H9 (cell line): ENCODE results near the gene C5orf58. TPM values are rescaled to one million over a fixed set of nuclear protein-coding genes. Genes with fewer than 3 reads are reported as not detected.
A peak's percentile ranks its signal among the peaks of the same experiment; 100 is the strongest.

ENCODE experiments used
- DNase-seq: peaks from one replicate; pipeline ENCODE4 v3.0.0-alpha.2; 2017
- H2AFZ ChIP-seq: one replicate; pipeline ENCODE4 v1.6.1; 2013; ENCODE audit warnings: mild to moderate bottlenecking, low read length, control low read depth, moderate library complexity
- H2AK5ac ChIP-seq: 2 replicates; pipeline ENCODE4 v1.6.1; 2013; ENCODE audit warnings: low read length, control low read depth, mixed read lengths; ENCODE audit not compliant: insufficient read length
- H2BK120ac ChIP-seq: one replicate; pipeline ENCODE4 v1.6.1; 2013; ENCODE audit warnings: low read depth, mild to moderate bottlenecking, low read length, control low read depth, inconsistent platforms; ENCODE audit not compliant: poor library complexity, severe bottlenecking
- H2BK12ac ChIP-seq: 2 replicates; pipeline ENCODE4 v1.6.1; 2013; ENCODE audit warnings: low read length, control low read depth, mixed read lengths, low read depth; ENCODE audit not compliant: insufficient read length
- H2BK15ac ChIP-seq: 2 replicates; pipeline ENCODE4 v1.6.1; 2013; ENCODE audit warnings: low read depth, low read length, control low read depth
- H2BK20ac ChIP-seq: one replicate; pipeline ENCODE4 v1.6.1; 2013; ENCODE audit warnings: low read depth, mild to moderate bottlenecking, low read length, control low read depth, inconsistent platforms; ENCODE audit not compliant: poor library complexity, severe bottlenecking
- H2BK5ac ChIP-seq: 2 replicates; pipeline ENCODE4 v1.6.1; 2013; ENCODE audit warnings: low read length, control low read depth, mixed read lengths; ENCODE audit not compliant: insufficient read length
- H3K14ac ChIP-seq: 2 replicates; pipeline ENCODE4 v1.6.1; 2013; ENCODE audit warnings: low read length, control low read depth; ENCODE audit not compliant: insufficient read depth
- H3K18ac ChIP-seq: 2 replicates; pipeline ENCODE4 v1.6.1; 2013; ENCODE audit warnings: low read depth, mild to moderate bottlenecking, mixed read lengths, low read length, control low read depth; ENCODE audit not compliant: insufficient read length
- H3K23ac ChIP-seq: 2 replicates; pipeline ENCODE4 v1.6.1; 2013; ENCODE audit warnings: low read length, control low read depth, mixed read lengths, low read depth; ENCODE audit not compliant: insufficient read length
- H3K23me2 ChIP-seq: 2 replicates; pipeline ENCODE4 v1.6.1; 2013; ENCODE audit warnings: low read depth, mild to moderate bottlenecking, mixed read lengths, low read length, control low read depth; ENCODE audit not compliant: insufficient read length, poor library complexity, severe bottlenecking
- H3K27ac ChIP-seq: 2 replicates; pipeline ENCODE4 v1.5.1; 2013; ENCODE audit warnings: low read length, control low read depth, mixed read lengths, low read depth; ENCODE audit not compliant: insufficient read length
- H3K27me3 ChIP-seq: 2 replicates; pipeline ENCODE4 v1.6.1; 2013; ENCODE audit warnings: low read length, control low read depth, inconsistent platforms; ENCODE audit not compliant: insufficient read depth
- H3K4ac ChIP-seq: 2 replicates; pipeline ENCODE4 v1.6.1; 2013; ENCODE audit warnings: low read depth, mild to moderate bottlenecking, control low read depth, inconsistent platforms, low read length, moderate library complexity
- H3K4me1 ChIP-seq: 2 replicates; pipeline ENCODE4 v1.6.1; 2013; ENCODE audit warnings: low read length, control low read depth, inconsistent platforms; ENCODE audit not compliant: insufficient read depth
- H3K4me2 ChIP-seq: 2 replicates; pipeline ENCODE4 v1.6.1; 2013; ENCODE audit warnings: low read length, control low read depth, mixed read lengths; ENCODE audit not compliant: insufficient read length, insufficient read depth
- H3K56ac ChIP-seq: 2 replicates; pipeline ENCODE4 v1.6.1; 2013; ENCODE audit warnings: low read depth, mild to moderate bottlenecking, mixed read lengths, low read length, control low read depth; ENCODE audit not compliant: insufficient read length
- H3K79me1 ChIP-seq: 2 replicates; pipeline ENCODE4 v1.6.1; 2013; ENCODE audit warnings: low read depth, mild to moderate bottlenecking, moderate library complexity, low read length, control low read depth, inconsistent platforms; ENCODE audit not compliant: insufficient read depth, poor library complexity, severe bottlenecking
- H3K79me2 ChIP-seq: 2 replicates; pipeline ENCODE4 v1.6.1; 2013; ENCODE audit warnings: low read length, control low read depth, inconsistent platforms; ENCODE audit not compliant: insufficient read depth
- H3K9ac ChIP-seq: 2 replicates; pipeline ENCODE4 v1.6.1; 2013; ENCODE audit warnings: low read length, control low read depth, mixed read lengths; ENCODE audit not compliant: insufficient read length; ENCODE audit errors: extremely low read depth
- H3K9me3 ChIP-seq: one replicate; pipeline ENCODE4 v1.6.1; 2013; ENCODE audit warnings: low read depth, low read length, inconsistent platforms; ENCODE audit not compliant: control insufficient read depth
- H3T11ph ChIP-seq: one replicate; pipeline ENCODE4 v1.6.1; 2013; ENCODE audit warnings: mild to moderate bottlenecking, low read length, control low read depth, inconsistent platforms
- H4K20me1 ChIP-seq: one replicate; pipeline ENCODE4 v1.6.1; 2013; ENCODE audit not compliant: control insufficient read depth, insufficient read length, insufficient read depth
- H4K5ac ChIP-seq: 2 replicates; pipeline ENCODE4 v1.6.1; 2013; ENCODE audit warnings: low read depth, mild to moderate bottlenecking, mixed read lengths, low read length, control low read depth; ENCODE audit not compliant: insufficient read length
- H4K8ac ChIP-seq: replicated peaks from 2 replicates; pipeline ENCODE4 v1.6.1; 2013; ENCODE audit warnings: low read length, control low read depth, mixed read lengths, low read depth; ENCODE audit not compliant: insufficient read length
- H4K91ac ChIP-seq: 2 replicates; pipeline ENCODE4 v1.6.1; 2013; ENCODE audit warnings: low read depth, mild to moderate bottlenecking, moderate library complexity, mixed read lengths, low read length, control low read depth; ENCODE audit not compliant: insufficient read length
- H3K27ac Mint-ChIP-seq, 3 experiments: 2 replicates in 2 of 3; 3 replicates in 1 of 3; pipeline ENCODE4 v1.8.0; 2020 to 2021; ENCODE audit warnings: mixed read lengths in 3 of 3, mild to moderate bottlenecking in 1 of 3, moderate library complexity in 1 of 3
- H3K27me3 Mint-ChIP-seq: 2 replicates; pipeline ENCODE4 v1.8.0; 2021; ENCODE audit warnings: low read depth, mild to moderate bottlenecking, moderate library complexity, mixed read lengths
- H3K36me3 Mint-ChIP-seq, 3 experiments: 2 replicates in 2 of 3; 3 replicates in 1 of 3; pipeline ENCODE4 v1.8.0; 2020 to 2021; ENCODE audit warnings: low read depth in 3 of 3, mixed read lengths in 3 of 3; ENCODE audit not compliant: insufficient read depth in 1 of 3
- H3K4me1 Mint-ChIP-seq, 2 experiments: 2 replicates each; pipeline ENCODE4 v1.8.0; 2020; ENCODE audit warnings: mixed read lengths in 2 of 2
- H3K4me3 Mint-ChIP-seq, 2 experiments: 2 replicates in 1 of 2; 3 replicates in 1 of 2; pipeline ENCODE4 v1.8.0; 2020 to 2021; ENCODE audit warnings: mild to moderate bottlenecking in 2 of 2, mixed read lengths in 2 of 2, moderate library complexity in 1 of 2
- H3K9me3 Mint-ChIP-seq, 2 experiments: 2 replicates in 1 of 2; 3 replicates in 1 of 2; pipeline ENCODE4 v1.8.0; 2020; ENCODE audit warnings: mild to moderate bottlenecking in 2 of 2, mixed read lengths in 2 of 2, moderate library complexity in 1 of 2
- CTCF ChIP-seq: fragments of 200-600 bp; sonication (generic); conservative IDR thresholded peaks from 3 replicates; pipeline ENCODE4 v1.8.0; 2021; ENCODE audit warnings: antibody characterized with exemption, mild to moderate bottlenecking
- WGBS: extraction: QIAGEN DNeasy Blood & Tissue Kit; methylation state at CpG from one replicate; pipeline ENCODE4 v1.1.7; 2013; ENCODE audit warnings: missing lambda C conversion rate, low lambda C conversion rate, mixed read lengths; ENCODE audit not compliant: insufficient read length; ENCODE audit errors: extremely low coverage; 5-methylcytosine and 5-hydroxymethylcytosine counted together
- total RNA-seq: library from RNA; stranded (reverse); gene quantifications from 2 replicates; pipeline ENCODE4 v1.2.1, GENCODE V29; 2021

Gene C5orf58
- total RNA-seq, 1 experiment from 2014 or later, result 0.90 TPM

GRCh38 chr5:170277867-170278281 lies 45.1 kb downstream of the C5orf58 start:
- Histone ChIP-seq H3K56ac (no peak overlapping the region), H2BK120ac (no peak overlapping the region), H3K79me1 (no peaks in the 10 kb centered on the region), H2AFZ (no peak overlapping the region), H3K4ac (no peak overlapping the region), H3K27ac (no peak overlapping the region), H2BK5ac (no peak overlapping the region), H2AK5ac (no peak overlapping the region), H3K4me2 (peak overlapping the region; percentile 3), H4K5ac (no peak overlapping the region), H3K79me2 (no peaks in the 10 kb centered on the region), H4K20me1 (no peaks in the 10 kb centered on the region), H3K23ac (no peak overlapping the region), H3K27me3 (no peaks in the 10 kb centered on the region; the same call in 1 of the 2 replicates), H4K91ac (no peak overlapping the region), H3K4me1 (peaks cover 19% of the 10 kb centered on the region; the same call in 1 of the 2 replicates), H2BK20ac (no peak overlapping the region), H3K18ac (no peak overlapping the region), H3T11ph (no peak overlapping the region), H3K23me2 (no peaks in the 10 kb centered on the region), H2BK15ac (no peak overlapping the region), H3K9ac (no peak overlapping the region), H4K8ac (no peak overlapping the region), H2BK12ac (no peak overlapping the region), H3K9me3 (peaks cover under 1% of the 10 kb centered on the region), H3K14ac (no peak overlapping the region)
- H3K27me3 Mint-ChIP-seq, result peaks cover 18% of the 10 kb centered on the region
- DNase-seq, result peak; percentile 62
- no peaks in the 10 kb centered on the region; a peak in 1 of 7 replicates for H3K36me3 Mint-ChIP-seq
- peak overlapping the region in 1 of 3 experiments; percentile 48; a peak in 1 of 7 replicates for H3K27ac Mint-ChIP-seq
- H3K9me3 Mint-ChIP-seq, result no peaks in the 10 kb centered on the region
- TF ChIP-seq CTCF, result no peak
- peak overlapping the region in 1 of 2 experiments; percentile 35; a peak in 1 of 5 replicates for H3K4me3 Mint-ChIP-seq
- H3K4me1 Mint-ChIP-seq, result peaks cover 48 to 55% of the 10 kb centered on the region in 2 experiments
- WGBS, result no CpG with 5 or more reads among the region's 6 CpGs
